ENCODE results near the gene CLCN2.

CLCN2 gene

GRCh38 chr3:184359610-184360009 lies 1.8 kb downstream of the CLCN2 start:
- no peak for DNase-seq

GRCh38 chr3:184358921-184359350 lies 2.5 kb downstream of the CLCN2 start:
- no peak for DNase-seq

- DNase-seq = no peak
Measured at GRCh38 chr3:184358124-184358767, 3.2 kb downstream of the CLCN2 start.

- no peak for DNase-seq
Measured at GRCh38 chr3:184357248-184358123, 3.9 kb downstream of the CLCN2 start.

GRCh38 chr3:184355261-184356040 lies 6.0 kb downstream of the CLCN2 start:
- no peak for DNase-seq

GRCh38 chr3:184354754-184355153 lies 6.7 kb downstream of the CLCN2 start:
- DNase-seq = no peak

- no peak for DNase-seq
Measured at GRCh38 chr3:184354121-184354728, 7.2 kb downstream of the CLCN2 start.

- no peak for DNase-seq
Measured at GRCh38 chr3:184353546-184353941, 7.9 kb downstream of the CLCN2 start.

GRCh38 chr3:184352897-184353545 lies 8.4 kb downstream of the CLCN2 start:
- no peak for DNase-seq

- DNase-seq = no peak
Measured at GRCh38 chr3:184352149-184352785, 9.1 kb downstream of the CLCN2 start.

GRCh38 chr3:184351511-184352148 lies 9.8 kb downstream of the CLCN2 start:
- no peak for DNase-seq

GRCh38 chr3:184350618-184351017 lies 10.8 kb downstream of the CLCN2 start:
- DNase-seq = no peak

- DNase-seq = no peak
Measured at GRCh38 chr3:184349563-184350470, 11.6 kb downstream of the CLCN2 start.

- DNase-seq = no peak
Measured at GRCh38 chr3:184348057-184348382, 13.4 kb downstream of the CLCN2 start.

- DNase-seq = no peak
Measured at GRCh38 chr3:184347321-184348056, 13.9 kb downstream of the CLCN2 start.

- no peak for DNase-seq
Measured at GRCh38 chr3:184346480-184347190, 14.8 kb downstream of the CLCN2 start.

GRCh38 chr3:184345317-184346144 lies 15.9 kb downstream of the CLCN2 start:
- no peak for DNase-seq

Measured in GF-D8 (cell line).